Neural progenitor cell (in vitro differentiated cells): ENCODE measurements around the gene ARV1. TPM values are rescaled to one million over a fixed set of nuclear protein-coding genes. Genes with fewer than 3 reads are reported as not detected.

Experiments
- DNase-seq: peaks from one replicate; pipeline ENCODE4 v3.0.0-alpha.2; 2016; ENCODE audit warnings: low spot score
- H2AFZ ChIP-seq: fragments of 200-600 bp; sonication (generic); replicated peaks from 2 replicates; pipeline ENCODE4 v1.6.1; 2016; ENCODE audit warnings: antibody characterized with exemption
- H3F3A ChIP-seq: fragments of 200-600 bp; sonication (generic); 2 replicates; pipeline ENCODE4 v1.6.1; 2016; ENCODE audit warnings: antibody characterized with exemption, low read depth
- H3K27ac ChIP-seq: fragments of 200-600 bp; sonication (generic); 2 replicates; pipeline ENCODE4 v1.5.1; 2016; ENCODE audit warnings: mild to moderate bottlenecking
- H3K27me3 ChIP-seq: fragments of 200-600 bp; sonication (generic); 2 replicates; pipeline ENCODE4 v1.6.1; 2016; ENCODE audit warnings: mild to moderate bottlenecking, moderate library complexity
- H3K36me3 ChIP-seq: fragments of 200-600 bp; sonication (generic); 2 replicates; pipeline ENCODE4 v1.5.1; 2016
- H3K4me1 ChIP-seq: fragments of 200-600 bp; sonication (generic); 2 replicates; pipeline ENCODE4 v1.6.1; 2016; ENCODE audit warnings: mixed run types
- H3K4me2 ChIP-seq: fragments of 200-600 bp; sonication (generic); 2 replicates; pipeline ENCODE4 v1.6.1; 2016
- H3K4me3 ChIP-seq: fragments of 200-600 bp; sonication (generic); 2 replicates; pipeline ENCODE4 v1.5.1; 2016
- H3K79me2 ChIP-seq: fragments of 200-600 bp; sonication (generic); 2 replicates; pipeline ENCODE4 v1.6.1; 2016; ENCODE audit warnings: low read depth
- H3K9ac ChIP-seq: fragments of 200-600 bp; sonication (generic); 2 replicates; pipeline ENCODE4 v1.6.1; 2016
- H3K9me3 ChIP-seq: fragments of 200-600 bp; sonication (generic); 2 replicates; pipeline ENCODE4 v1.5.1; 2016; ENCODE audit warnings: low read depth
- H4K20me1 ChIP-seq: fragments of 200-600 bp; sonication (generic); 2 replicates; pipeline ENCODE4 v1.6.1; 2016; ENCODE audit warnings: low read depth
- H3K27ac Mint-ChIP-seq: 3 replicates; pipeline ENCODE4 v1.8.0; 2021; ENCODE audit warnings: mixed read lengths
- H3K27me3 Mint-ChIP-seq: 2 replicates; pipeline ENCODE4 v1.8.0; 2022; ENCODE audit warnings: low read depth, mild to moderate bottlenecking, inconsistent platforms, moderate library complexity, mixed read lengths; ENCODE audit not compliant: insufficient read depth
- H3K36me3 Mint-ChIP-seq: 3 replicates; pipeline ENCODE4 v1.8.0; 2021; ENCODE audit warnings: mixed read lengths
- H3K4me1 Mint-ChIP-seq: 3 replicates; pipeline ENCODE4 v1.8.0; 2021; ENCODE audit warnings: mixed read lengths
- H3K4me3 Mint-ChIP-seq: 3 replicates; pipeline ENCODE4 v1.8.0; 2021; ENCODE audit warnings: mild to moderate bottlenecking, moderate library complexity, mixed read lengths
- H3K9me3 Mint-ChIP-seq: 3 replicates; pipeline ENCODE4 v1.8.0; 2020; ENCODE audit warnings: mixed read lengths
- EZH2 ChIP-seq: fragments of 200-600 bp; sonication (generic); IDR thresholded peaks from 2 replicates; pipeline ENCODE4 v1.6.1; 2017; ENCODE audit warnings: antibody characterized with exemption, mild to moderate bottlenecking, moderate library complexity
- EZH2phosphoT487 ChIP-seq: fragments of 200-600 bp; sonication (generic); IDR thresholded peaks from 2 replicates; pipeline ENCODE4 v1.6.1; 2017; ENCODE audit warnings: antibody characterized with exemption
- total RNA-seq: library from RNA; depleted of rRNA; stranded (reverse); fragments of >200 nt; gene quantifications from 2 replicates; pipeline ENCODE4 v1.2.3, GENCODE V29; 2015; ENCODE audit warnings: low replicate concordance
- TF ChIP-seq, protein P1 (sequence below): fragments of 200-600 bp; sonication (generic); IDR thresholded peaks from 2 replicates; pipeline ENCODE4 v1.5.1; 2017; ENCODE audit warnings: antibody characterized with exemption, mild to moderate bottlenecking

The ARV1 gene
- 18.4 and 23.3 TPM in 2 replicates for total RNA-seq

DNA sequence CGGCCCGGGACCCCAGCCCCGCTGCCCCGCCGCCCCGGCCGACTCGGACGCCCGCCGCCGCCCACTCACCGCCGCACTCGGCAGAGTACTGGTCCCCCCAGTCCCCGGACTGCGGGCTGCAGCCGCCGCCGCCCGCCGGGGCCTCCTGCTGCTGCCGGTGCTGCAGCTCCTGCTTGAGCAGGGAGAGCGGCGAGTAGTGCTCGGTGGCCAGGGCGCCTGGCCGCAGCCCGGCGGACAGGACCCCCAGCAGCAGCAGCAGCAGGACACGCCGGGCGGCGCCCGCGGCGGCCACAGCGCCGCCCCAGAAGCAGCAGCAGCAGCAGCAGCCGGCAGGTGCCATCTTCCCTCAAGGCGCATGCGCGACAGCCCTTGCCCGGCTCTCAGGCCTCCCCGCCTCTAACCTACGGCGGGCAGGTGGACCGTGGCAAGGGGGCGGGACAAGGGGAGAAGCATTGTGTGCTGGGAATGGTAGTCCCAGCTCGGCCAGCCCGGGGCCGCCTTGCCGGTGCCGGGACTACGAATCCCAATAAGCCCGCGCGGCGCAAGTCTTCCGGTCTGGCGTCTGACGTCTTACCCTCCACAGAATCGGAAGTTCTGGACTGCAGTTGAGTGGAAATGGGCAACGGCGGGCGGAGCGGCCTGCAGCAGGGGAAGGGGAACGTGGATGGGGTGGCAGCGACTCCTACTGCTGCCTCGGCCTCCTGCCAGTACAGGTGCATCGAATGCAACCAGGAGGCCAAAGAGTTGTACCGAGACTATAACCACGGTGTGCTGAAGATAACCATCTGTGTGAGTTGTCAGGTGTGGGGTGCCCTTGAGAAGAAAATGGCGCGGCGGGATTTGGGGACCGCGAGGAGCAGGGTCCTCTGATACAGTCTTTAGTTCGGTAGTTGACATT lies at the start of gene ARV1, which contains the start of gene TTC13:
Gene ARV1, plus strand, starts transcription at position 604 of the 898 bp plus-strand sequence. Its CDS starts 12 bp downstream, at position 616.
Gene TTC13, minus strand, starts transcription at position 371 of the 898 bp plus-strand sequence. Its CDS starts 31 bp downstream, at position 340.
- Histone ChIP-seq H3K36me3 (no peaks in the 10 kb centered on the region), H3K9ac (peak within 1 kb of the TSS; percentile 47), H2AFZ (peak within 1 kb of the TSS; percentile 95), H3K9me3 (no peaks in the 10 kb centered on the region), H3K4me2 (peak within 1 kb of the TSS; percentile 92), H3K4me1 (peaks cover 14% of the 10 kb centered on the region), H3F3A (peaks cover 3% of the 10 kb centered on the region), H3K4me3 (peak within 1 kb of the TSS; percentile 77), H4K20me1 (peaks cover 2% of the 10 kb centered on the region), H3K27ac (no peak within 1 kb of the TSS), H3K79me2 (peaks cover 32% of the 10 kb centered on the region), H3K27me3 (no peaks in the 10 kb centered on the region)
- H3K27ac Mint-ChIP-seq, result peak within 1 kb of the TSS; percentile 8
- DNase-seq, result peak; percentile 100
- TF ChIP-seq, protein P1, sequence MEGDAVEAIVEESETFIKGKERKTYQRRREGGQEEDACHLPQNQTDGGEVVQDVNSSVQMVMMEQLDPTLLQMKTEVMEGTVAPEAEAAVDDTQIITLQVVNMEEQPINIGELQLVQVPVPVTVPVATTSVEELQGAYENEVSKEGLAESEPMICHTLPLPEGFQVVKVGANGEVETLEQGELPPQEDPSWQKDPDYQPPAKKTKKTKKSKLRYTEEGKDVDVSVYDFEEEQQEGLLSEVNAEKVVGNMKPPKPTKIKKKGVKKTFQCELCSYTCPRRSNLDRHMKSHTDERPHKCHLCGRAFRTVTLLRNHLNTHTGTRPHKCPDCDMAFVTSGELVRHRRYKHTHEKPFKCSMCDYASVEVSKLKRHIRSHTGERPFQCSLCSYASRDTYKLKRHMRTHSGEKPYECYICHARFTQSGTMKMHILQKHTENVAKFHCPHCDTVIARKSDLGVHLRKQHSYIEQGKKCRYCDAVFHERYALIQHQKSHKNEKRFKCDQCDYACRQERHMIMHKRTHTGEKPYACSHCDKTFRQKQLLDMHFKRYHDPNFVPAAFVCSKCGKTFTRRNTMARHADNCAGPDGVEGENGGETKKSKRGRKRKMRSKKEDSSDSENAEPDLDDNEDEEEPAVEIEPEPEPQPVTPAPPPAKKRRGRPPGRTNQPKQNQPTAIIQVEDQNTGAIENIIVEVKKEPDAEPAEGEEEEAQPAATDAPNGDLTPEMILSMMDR, result peak; percentile 42
- TF ChIP-seq EZH2phosphoT487 (no peak), EZH2 (peak; percentile 9)
- peak within 1 kb of the TSS; percentile 99 for H3K4me3 Mint-ChIP-seq
- no peaks in the 10 kb centered on the region for H3K9me3 Mint-ChIP-seq
- peaks cover 2% of the 10 kb centered on the region for H3K27me3 Mint-ChIP-seq
- peaks cover 17% of the 10 kb centered on the region for H3K4me1 Mint-ChIP-seq
- H3K36me3 Mint-ChIP-seq, result no peaks in the 10 kb centered on the region

DNA sequence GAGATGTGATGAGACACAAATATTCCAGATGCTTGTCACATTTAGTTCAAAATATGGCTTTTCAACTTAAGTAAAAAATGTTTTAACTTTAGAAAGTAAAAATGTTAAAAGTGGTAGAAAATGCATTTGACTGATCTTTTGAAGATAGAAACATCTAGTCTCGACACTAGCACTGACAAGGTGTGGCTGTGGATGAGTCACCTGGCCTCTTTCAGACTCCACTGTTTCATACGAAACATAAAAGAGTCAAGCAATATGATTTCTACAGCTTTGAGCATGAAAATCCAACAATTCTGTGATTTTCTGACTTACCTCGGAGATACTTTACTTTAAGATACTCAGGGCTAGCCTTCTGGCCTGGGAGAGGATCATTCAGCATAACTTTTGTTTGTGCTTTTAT lies 47.9 kb upstream of the ARV1 start:
- no peaks in the 10 kb centered on the region for H3K79me2 ChIP-seq
- Mint-ChIP-seq H3K27ac (no peak overlapping the region), H3K9me3 (no peaks in the 10 kb centered on the region), H3K36me3 (peaks cover 16% of the 10 kb centered on the region), H3K4me1 (no peaks in the 10 kb centered on the region), H3K27me3 (no peaks in the 10 kb centered on the region), H3K4me3 (no peak overlapping the region)
- H3K27ac ChIP-seq, result no peak overlapping the region
- no peaks in the 10 kb centered on the region for H3K4me1 ChIP-seq
- no peak overlapping the region for H2AFZ ChIP-seq
- no peak overlapping the region for H3K4me2 ChIP-seq
- H3F3A ChIP-seq, result no peaks in the 10 kb centered on the region
- no peaks in the 10 kb centered on the region for H3K36me3 ChIP-seq
- H3K9me3 ChIP-seq, result no peaks in the 10 kb centered on the region
- no peak for TF ChIP-seq EZH2
- no peak for TF ChIP-seq EZH2phosphoT487
- TF ChIP-seq, protein P1, result no peak
- H4K20me1 ChIP-seq, result no peaks in the 10 kb centered on the region
- no peak overlapping the region for H3K9ac ChIP-seq
- DNase-seq, result no peak
- no peaks in the 10 kb centered on the region for H3K27me3 ChIP-seq
- no peak overlapping the region for H3K4me3 ChIP-seq

DNA sequence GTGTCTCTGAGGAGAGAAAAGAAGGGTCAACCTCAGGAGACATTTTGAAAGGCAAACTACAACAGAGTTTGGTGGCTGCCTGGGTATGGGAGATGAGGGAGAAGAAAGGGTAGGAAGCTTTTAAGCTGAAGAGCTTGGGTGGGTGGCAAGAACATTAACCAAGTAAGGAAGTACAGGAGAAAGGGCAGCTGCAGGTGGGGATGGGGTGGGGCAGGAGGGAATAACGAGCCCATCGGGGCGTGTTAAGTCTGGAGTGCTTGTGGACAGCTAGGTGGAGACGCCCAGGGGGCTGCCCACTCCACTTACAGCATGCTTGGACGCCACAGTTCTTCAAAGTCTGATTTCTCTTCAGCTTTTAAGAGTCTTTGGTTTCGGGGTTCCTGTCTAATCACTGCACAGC lies 43.0 kb upstream of the ARV1 start:
- Mint-ChIP-seq H3K27ac (no peak overlapping the region), H3K4me3 (no peak overlapping the region), H3K27me3 (no peaks in the 10 kb centered on the region), H3K4me1 (no peaks in the 10 kb centered on the region), H3K9me3 (no peaks in the 10 kb centered on the region), H3K36me3 (peaks cover 8% of the 10 kb centered on the region)
- no peak overlapping the region for H3K4me3 ChIP-seq
- no peak overlapping the region for H3K27ac ChIP-seq
- H4K20me1 ChIP-seq, result no peaks in the 10 kb centered on the region
- no peak for DNase-seq
- no peaks in the 10 kb centered on the region for H3K27me3 ChIP-seq
- H3F3A ChIP-seq, result no peaks in the 10 kb centered on the region
- H3K9me3 ChIP-seq, result no peaks in the 10 kb centered on the region
- no peaks in the 10 kb centered on the region for H3K79me2 ChIP-seq
- H3K9ac ChIP-seq, result no peak overlapping the region
- H3K4me2 ChIP-seq, result no peak overlapping the region
- no peaks in the 10 kb centered on the region for H3K36me3 ChIP-seq
- no peak for TF ChIP-seq EZH2
- TF ChIP-seq, protein P1, result no peak
- TF ChIP-seq EZH2phosphoT487, result no peak
- H3K4me1 ChIP-seq, result no peaks in the 10 kb centered on the region
- no peak overlapping the region for H2AFZ ChIP-seq
